K562 (cell line): ENCODE data around the gene MARK2. TPM values are rescaled to one million over a fixed set of nuclear protein-coding genes. Genes with fewer than 3 reads are reported as not detected.

Experiments used
- ATAC-seq: fragments of 200-7000 bp; cut with Tn5 transposase; 3 replicates; pipeline ENCODE4 v1.9.1; 2020; ENCODE audit warnings: moderate library complexity
- BruUV-seq: library from RNA; stranded (reverse); fragments of 400-500 nt; replicated peaks from 2 replicates; lab custom pipeline; 2021; lab: Mats Ljungman, UMichigan
- CTCF ChIA-PET: fragments of 300-600 bp; formaldehyde crosslinking; extraction: SDS; loops from one replicate; lab custom pipeline; 2021; ENCODE audit warnings: low intra/inter-chr PET ratio; lab: Yijun Ruan, JAX
- POLR2A ChIA-PET: fragments of 300-600, 350-650 bp; sonication (Branson Sonifier 250); formaldehyde crosslinking; extraction: SDS; loops from one replicate; lab custom pipeline; 2021; ENCODE audit warnings: antibody characterized with exemption, inconsistent platforms; lab: Yijun Ruan, JAX
- DNase-seq, 4 experiments: peaks; one replicate each; pipeline versions ENCODE4 v3.0.0 to v3.0.0-alpha.2; 2011 to 2018; ENCODE audit warnings: low spot score in 3 of 4, mixed read lengths in 3 of 4; ENCODE audit errors: extremely low read depth in 1 of 4
- FAIRE-seq: peaks from 2 replicates; lab custom pipeline; 2011; peaks lifted over from hg19 to GRCh38; lab: Jason Lieb, UNC
- H2AFZ ChIP-seq: 2 replicates; pipeline ENCODE4 v1.6.0; 2011; ENCODE audit warnings: low read depth, low read length, control low read depth, inconsistent platforms
- H3K27ac ChIP-seq: fragments of 200-600 bp; 3 replicates; pipeline ENCODE4 v1.8.0; 2011; ENCODE audit warnings: low read depth, mild to moderate bottlenecking, control low read depth, inconsistent platforms, low read length, moderate library complexity, mixed read lengths; ENCODE audit errors: extremely low read depth
- H3K27me3 ChIP-seq, 2 experiments: fragments of 300-600 bp in 1 of 2; 2 replicates in 1 of 2; 3 replicates in 1 of 2; pipeline versions ENCODE4 v1.6.0 to v1.8.0; 2011; ENCODE audit warnings: inconsistent platforms in 2 of 2, low read length in 2 of 2, mild to moderate bottlenecking in 1 of 2, mixed read lengths in 1 of 2, moderate library complexity in 1 of 2; ENCODE audit not compliant: control insufficient read depth in 2 of 2, insufficient read depth in 2 of 2
- H3K36me3 ChIP-seq: fragments of 300-600 bp; 3 replicates; pipeline ENCODE4 v1.8.0; 2011; ENCODE audit warnings: mild to moderate bottlenecking, low read length, inconsistent platforms; ENCODE audit not compliant: control insufficient read depth, insufficient read depth
- H3K4me1 ChIP-seq, 2 experiments: fragments of 200-600 bp in 1 of 2; replicated peaks in 1 of 2; 2 replicates in 1 of 2; 3 replicates in 1 of 2; pipeline versions ENCODE4 v1.5.1 to v1.8.0; 2011; ENCODE audit warnings: inconsistent platforms in 2 of 2, low read length in 2 of 2, mild to moderate bottlenecking in 1 of 2, mixed read lengths in 1 of 2, moderate library complexity in 1 of 2; ENCODE audit not compliant: control insufficient read depth in 2 of 2, insufficient read depth in 2 of 2
- H3K4me2 ChIP-seq: 2 replicates; pipeline ENCODE4 v1.6.1; 2011; ENCODE audit warnings: low read length, control low read depth, inconsistent platforms, mixed read lengths; ENCODE audit not compliant: insufficient read depth
- H3K4me3 ChIP-seq: fragments of 200-600 bp; sonication (generic), shearing (Covaris generic); 2 replicates; pipeline ENCODE4 v1.5.1; 2016; ENCODE audit warnings: control low read depth, inconsistent platforms
- H3K79me2 ChIP-seq: fragments of 200-600 bp; 3 replicates; pipeline ENCODE4 v1.8.0; 2011; ENCODE audit warnings: low read length, inconsistent platforms; ENCODE audit not compliant: control insufficient read depth, insufficient read depth
- H3K9ac ChIP-seq, 2 experiments: 2 replicates each; pipeline versions ENCODE4 v1.6.0 to v1.6.1; 2011; ENCODE audit warnings: low read depth in 2 of 2, low read length in 2 of 2, control low read depth in 1 of 2, inconsistent platforms in 1 of 2, mild to moderate bottlenecking in 1 of 2, mixed read lengths in 1 of 2; ENCODE audit not compliant: insufficient read depth in 1 of 2
- H3K9me1 ChIP-seq: one replicate; pipeline ENCODE4 v1.6.0; 2011; ENCODE audit warnings: inconsistent platforms, mild to moderate bottlenecking, low read length, moderate library complexity; ENCODE audit not compliant: control insufficient read depth, insufficient read depth
- H3K9me3 ChIP-seq: replicated peaks from 2 replicates; pipeline ENCODE4 v1.5.1; 2011; ENCODE audit warnings: low read depth, low read length, inconsistent platforms; ENCODE audit not compliant: control insufficient read depth, insufficient read depth
- H4K20me1 ChIP-seq: replicated peaks from 2 replicates; pipeline ENCODE4 v1.6.1; 2011; ENCODE audit warnings: low read length, inconsistent platforms, mixed read lengths; ENCODE audit not compliant: control insufficient read depth, insufficient read depth
- CGGBP1 ChIP-seq: fragments of 250-450 bp; sonication (Bioruptor Pico); IDR thresholded peaks from 2 replicates; pipeline ENCODE4 v1.9.0; 2021; ENCODE audit warnings: mild to moderate bottlenecking
- DLX4 ChIP-seq: fragments of 250-450 bp; sonication (Bioruptor Pico); IDR thresholded peaks from 2 replicates; pipeline ENCODE4 v1.6.1; 2021; ENCODE audit warnings: mild to moderate bottlenecking
- NRF1 ChIP-seq, 2 experiments: fragments of 450-650 bp; IDR thresholded peaks in 1 of 2; conservative IDR thresholded peaks in 1 of 2; 2 replicates each; pipeline ENCODE4 v1.6.1; 2014; ENCODE audit warnings: mild to moderate bottlenecking in 2 of 2
- OTX1 ChIP-seq: fragments of 450-650 bp; formaldehyde crosslinking; IDR thresholded peaks from 2 replicates; pipeline ENCODE4 v1.4.0; 2022; ENCODE audit warnings: mild to moderate bottlenecking
- PML ChIP-seq: IDR thresholded peaks from 2 replicates; pipeline ENCODE4 v1.6.1; 2012; ENCODE audit warnings: low read length, inconsistent platforms
- POLR2A ChIP-seq: fragments of 450-650 bp; conservative IDR thresholded peaks from 2 replicates; pipeline ENCODE4 v1.6.1; 2016
- POLR2AphosphoS2 ChIP-seq: IDR thresholded peaks from 2 replicates; pipeline ENCODE4 v1.6.1; 2012; ENCODE audit warnings: low read length, improper control_type of control experiment
- POLR2G ChIP-seq: fragments of 200-400 bp; formaldehyde crosslinking; IDR thresholded peaks from 2 replicates; pipeline ENCODE4 v1.6.1; 2017; ENCODE audit warnings: low read depth, mild to moderate bottlenecking, antibody characterized with exemption, low read length, moderate library complexity
- RBM22 ChIP-seq: fragments of 200-400 bp; formaldehyde crosslinking; IDR thresholded peaks from 2 replicates; pipeline ENCODE4 v1.6.1; 2018; ENCODE audit warnings: low read length, low read depth; ENCODE audit not compliant: poor library complexity, severe bottlenecking
- ZNF79 ChIP-seq: fragments of 250-450 bp; sonication (Bioruptor Pico); IDR thresholded peaks from 2 replicates; pipeline ENCODE4 v1.4.0; 2020; ENCODE audit warnings: low read depth, mild to moderate bottlenecking, moderate library complexity
- WGBS: fragments of 100-300 bp; shearing (Covaris generic); methylation state at CpG from one replicate; pipeline ENCODE4 v1.1.6; 2016; ENCODE audit warnings: low coverage, mixed read lengths; ENCODE audit not compliant: insufficient coverage; ENCODE audit errors: missing lambda C conversion rate; 5-methylcytosine and 5-hydroxymethylcytosine counted together
- in situ Hi-C: fragments of 300-500 bp; cut with MboI; formaldehyde crosslinking; loops from 4 replicates; pipeline ENCODE4 v1.15.0; 2018; ENCODE audit warnings: inconsistent platforms, mixed read lengths
- intact Hi-C: fragments of 100-400 bp; cut with micrococcal nuclease; formaldehyde crosslinking; loops from 2 replicates; pipeline ENCODE4 v1.14.2; 2022
- polyA plus RNA-seq, 8 experiments: library from polyadenylated mRNA; depleted of rRNA in 4 of 8; stranded (reverse) in 5 of 8; unstranded in 3 of 8; fragments of >200 nt; fragmentation: Nextera tagmentation in 2 of 8; fragmentation: Illumina TruSeq in 1 of 8; extraction: Ambion mirVana in 2 of 8; extraction: Trizol in 1 of 8; gene quantifications; 2 replicates each; pipeline versions ENCODE4 v1.2.1 to v1.2.3, GENCODE V29; 2011 to 2014; ENCODE audit warnings: inconsistent platforms in 1 of 8, missing spikeins in 1 of 8
- total RNA-seq, 7 experiments: library from RNA; depleted of rRNA in 6 of 7; stranded (reverse); fragments of >200 nt in 6 of 7; fragmentation: Illumina TruSeq in 2 of 7; extraction: Trizol in 2 of 7; gene quantifications; 2 replicates each; pipeline versions ENCODE4 v1.2.1 to v1.2.3, GENCODE V29; 2011 to 2021; ENCODE audit warnings: low replicate concordance in 1 of 7

MARK2 gene
- total and polyA plus RNA-seq, 9 of the 15 experiments (the other 6 are each of a cell fraction or from before 2014, with no cell fraction given), result 0.32 to 43.5 (median 15.1) TPM

DNA sequence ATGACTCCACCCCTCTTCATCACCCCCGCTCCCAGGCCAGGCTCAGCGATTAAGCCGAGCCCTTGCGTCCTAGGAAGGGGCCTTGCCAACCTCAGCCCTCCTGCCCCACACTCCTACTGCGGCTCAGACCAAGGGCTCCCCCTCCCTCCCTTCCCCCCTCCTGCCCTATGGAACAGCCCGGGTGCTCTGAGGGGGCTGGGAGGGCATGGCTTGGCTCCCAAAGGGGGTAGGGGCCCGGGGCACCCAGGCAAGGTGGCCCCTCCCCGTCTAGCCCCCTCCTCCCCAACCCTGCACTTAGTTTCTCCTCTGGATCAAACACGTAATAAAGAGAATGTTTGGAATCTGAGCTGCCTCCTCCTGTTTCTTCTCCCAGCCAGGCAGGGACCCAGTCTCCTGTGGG lies 71.8 kb downstream of the MARK2 start (continued):
- no peak for TF ChIP-seq OTX1
- no peak for TF ChIP-seq DLX4
- TF ChIP-seq ZNF79 (CRISPR knock-in tag), result no peak
- TF ChIP-seq NRF1 (conservative IDR thresholded peaks at IDR 0.05 in 1 of 2, IDR thresholded peaks at IDR 0.05 in 1 of 2), result no peak
- TF ChIP-seq, all 486 proteins: peak for 0

DNA sequence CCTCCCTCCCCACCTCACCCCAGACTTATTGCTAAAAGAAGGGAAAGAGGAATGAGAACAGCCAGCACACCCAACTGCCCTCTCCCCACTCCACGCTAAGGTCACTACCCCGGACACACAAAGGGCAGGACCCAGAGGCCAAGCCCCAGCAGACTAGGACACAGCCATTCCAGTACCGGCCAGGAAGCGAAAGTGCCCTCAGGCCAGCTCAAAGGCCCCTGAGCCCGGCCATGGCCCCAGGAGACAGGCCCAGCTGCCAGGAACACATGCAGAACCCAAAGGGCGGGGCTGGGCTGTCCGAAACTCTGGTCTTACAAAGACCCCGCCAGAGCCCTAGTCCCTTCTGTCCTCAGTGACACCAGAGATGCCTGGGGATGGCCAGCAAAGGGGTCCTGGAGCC lies 72.5 kb downstream of the MARK2 start:
- Histone ChIP-seq H3K4me2 (no peak overlapping the region), H2AFZ (no peak overlapping the region), H3K27me3 (no peaks in the 10 kb centered on the region), H3K9me1 (no peaks in the 10 kb centered on the region), H3K4me3 (no peak overlapping the region), H4K20me1 (no peaks in the 10 kb centered on the region), H3K79me2 (no peaks in the 10 kb centered on the region), H3K9me3 (no peaks in the 10 kb centered on the region), H3K9ac (no peak overlapping the region), H3K4me1 (peaks cover 6 to 53% of the 10 kb centered on the region in 2 experiments; a peak in 3 of 5 replicates), H3K36me3 (peaks cover 36% of the 10 kb centered on the region; the same call in 2 of the 3 replicates), H3K27ac (no peak overlapping the region)
- in situ Hi-C loops, result no loop called here
- intact Hi-C loops, result no loop called here
- ChIA-PET CTCF (no interaction called here), POLR2A (interaction anchor here (0.6 kb wide), 1 partner anchor 103 kb away, joined by 3 read pairs; no protein-coding TSS in a partner anchor)
- peak; percentile 56; the same call in 1 of the 2 replicates for TF ChIP-seq POLR2G
- TF ChIP-seq POLR2AphosphoS2, result 0 out of 2 replicates have a peak, but pooled peaks have one; percentile 34
- no peak for TF ChIP-seq PML
- TF ChIP-seq CGGBP1, result no peak
- TF ChIP-seq RBM22, result peak; percentile 33
- 0 out of 2 replicates have a peak, but pooled peaks have one; percentile 17 for TF ChIP-seq POLR2A
- WGBS, result 81% methylated on average over 8 of the region's 8 CpGs
- no TSS peak for BruUV-seq
- ATAC-seq (no peak), FAIRE-seq (no peak), DNase-seq (no peak)
